HS-5 (cell line): ENCODE measurements around the gene BMP6.

Experiments
- DNase-seq: peaks from one replicate; pipeline ENCODE4 v3.0.0-alpha.2; 2012; ENCODE audit warnings: low read depth

The BMP6 gene

DNA sequence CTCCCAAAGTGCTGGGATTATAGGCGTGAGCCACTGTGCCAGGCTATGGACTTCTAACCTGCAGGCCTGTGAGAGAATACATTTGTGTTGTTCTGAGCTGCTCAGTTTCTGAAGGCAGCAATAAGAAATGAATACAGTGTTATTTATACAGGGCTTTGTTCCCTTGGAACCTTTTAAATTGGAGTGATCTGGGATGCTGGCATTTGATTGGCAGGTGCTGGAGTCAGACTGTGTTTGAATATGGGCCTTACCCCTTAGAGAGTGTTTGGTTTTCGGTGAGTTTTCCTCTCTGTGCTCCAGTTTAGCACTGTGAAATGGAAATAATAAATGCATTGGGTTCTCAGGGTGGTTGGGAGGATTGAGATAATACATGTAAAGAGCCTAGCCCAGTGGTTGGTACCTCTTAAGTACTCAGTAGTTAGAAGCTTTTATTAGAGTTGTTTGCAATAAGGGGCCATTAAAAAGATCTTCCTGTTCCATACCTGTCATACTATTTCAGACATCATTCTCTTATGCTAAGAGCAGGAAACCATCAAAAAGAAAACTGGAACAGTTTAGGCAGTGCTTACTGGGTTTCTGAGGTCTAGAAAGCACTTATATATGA lies 22.1 kb downstream of the BMP6 start:
- no peak for DNase-seq

DNA sequence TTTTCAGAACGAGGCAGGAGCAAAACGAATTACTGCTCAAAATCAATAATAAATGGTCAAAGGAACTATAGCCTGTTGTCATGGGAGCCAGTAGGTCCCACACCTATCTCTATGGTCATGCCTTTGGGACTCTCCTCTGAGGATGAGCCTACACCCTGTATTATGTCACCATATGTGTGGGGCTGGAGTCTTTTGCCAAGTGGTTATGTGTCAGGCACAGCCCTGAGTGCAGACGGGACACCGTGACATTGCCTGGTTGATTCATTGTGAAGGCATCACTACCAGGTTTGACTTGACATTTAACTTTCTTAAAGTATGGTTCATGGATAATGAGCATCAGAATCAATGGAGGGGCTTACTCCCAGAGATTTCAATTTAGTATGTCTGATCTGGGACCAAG lies 23.6 kb downstream of the BMP6 start:
- no peak for DNase-seq

DNA sequence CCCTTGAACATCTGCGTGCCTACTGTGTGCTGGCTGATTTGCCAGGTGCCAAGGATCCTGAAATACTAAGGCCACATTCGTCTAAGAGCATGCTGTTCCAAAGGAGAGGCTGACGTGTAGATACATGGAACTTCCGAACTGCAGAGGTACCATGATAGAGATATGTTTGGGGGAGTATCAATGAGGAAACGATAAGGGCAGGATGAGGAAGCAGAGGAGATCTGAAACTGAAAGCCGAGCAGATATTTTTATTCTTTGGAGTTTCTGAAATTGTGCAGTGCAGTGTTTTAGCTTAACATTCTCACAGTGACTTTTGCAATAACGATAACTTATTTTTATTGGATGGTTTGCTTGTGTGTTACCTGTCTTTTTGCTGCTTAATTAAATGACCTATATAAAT lies 24.3 kb downstream of the BMP6 start:
- DNase-seq = no peak

DNA sequence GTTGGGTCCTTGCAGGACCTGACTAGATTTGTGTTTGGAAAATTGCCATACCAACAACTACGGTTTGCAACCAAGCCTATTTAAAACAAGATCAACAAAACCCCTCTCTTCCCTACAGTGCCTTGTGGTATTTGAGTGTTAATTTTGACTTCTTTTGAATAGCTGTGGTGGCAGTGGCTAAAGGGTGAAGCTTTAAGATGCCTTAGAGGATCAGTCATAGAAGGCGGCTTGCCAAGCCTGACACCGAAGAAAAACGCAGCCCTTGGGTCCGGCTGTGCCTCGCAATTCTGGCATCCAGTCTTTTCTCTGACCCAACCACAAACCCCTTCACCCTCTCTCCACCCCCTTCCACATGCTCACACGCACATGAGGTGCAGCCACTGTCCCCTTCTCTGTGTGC lies 32.6 kb downstream of the BMP6 start:
- DNase-seq = peak; percentile 78

DNA sequence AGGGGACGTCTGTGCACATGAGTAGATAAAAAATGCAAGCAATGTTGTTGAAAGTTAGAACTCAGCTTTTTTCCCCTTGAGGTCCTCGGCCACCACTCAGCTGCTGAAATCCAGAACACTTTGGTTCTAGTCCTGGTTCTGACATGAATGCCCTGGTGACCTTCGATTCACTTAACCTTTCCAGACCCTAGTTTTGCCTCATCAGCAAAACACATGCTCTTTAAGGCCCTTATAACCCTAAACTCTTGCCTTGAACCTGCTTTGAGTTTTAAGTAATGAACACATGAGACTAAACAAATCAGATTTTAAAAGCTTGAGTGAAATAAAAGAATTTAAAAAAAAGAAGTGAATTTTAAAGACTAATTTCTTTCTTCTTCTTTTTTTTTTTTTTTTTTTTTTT lies 33.4 kb downstream of the BMP6 start:
- DNase-seq = no peak

DNA sequence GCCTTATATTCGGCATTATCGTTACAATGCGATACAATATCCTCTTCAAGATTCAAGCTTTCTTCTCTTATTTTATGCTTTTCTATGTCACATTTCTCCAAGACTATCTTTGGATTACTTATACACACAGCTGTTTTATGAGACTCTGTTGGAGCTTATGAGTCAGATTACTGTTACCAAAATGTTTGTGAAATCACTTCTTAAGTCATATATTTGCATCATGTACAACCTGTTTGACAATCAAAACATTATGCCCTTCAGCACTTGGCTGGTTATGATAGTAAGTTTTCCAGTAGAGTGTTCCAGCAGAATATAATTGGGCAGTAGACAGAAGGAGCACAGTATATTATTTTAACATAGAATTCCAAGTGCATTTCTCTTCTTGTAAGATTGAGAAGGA lies 35.2 kb downstream of the BMP6 start:
- peak; percentile 16 for DNase-seq

DNA sequence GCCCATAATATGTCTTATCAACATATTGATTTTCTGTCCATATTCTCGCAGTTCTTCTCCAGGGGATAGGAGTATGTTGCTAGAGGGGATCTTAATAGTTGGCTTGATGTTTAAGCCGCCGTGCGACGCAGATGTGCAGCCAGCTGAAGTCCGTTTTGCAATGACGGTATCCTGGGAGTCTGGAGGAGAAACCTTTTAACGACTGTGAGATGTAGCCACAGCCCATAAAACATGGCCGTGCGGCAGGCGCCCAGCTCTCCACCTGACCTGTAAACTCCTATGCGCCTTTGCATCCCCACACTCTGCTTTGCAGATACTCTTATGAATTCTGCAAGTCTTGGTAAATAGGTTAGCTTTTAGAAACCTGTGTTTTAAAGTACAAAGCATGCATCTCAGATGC lies 36.9 kb downstream of the BMP6 start:
- no peak for DNase-seq

DNA sequence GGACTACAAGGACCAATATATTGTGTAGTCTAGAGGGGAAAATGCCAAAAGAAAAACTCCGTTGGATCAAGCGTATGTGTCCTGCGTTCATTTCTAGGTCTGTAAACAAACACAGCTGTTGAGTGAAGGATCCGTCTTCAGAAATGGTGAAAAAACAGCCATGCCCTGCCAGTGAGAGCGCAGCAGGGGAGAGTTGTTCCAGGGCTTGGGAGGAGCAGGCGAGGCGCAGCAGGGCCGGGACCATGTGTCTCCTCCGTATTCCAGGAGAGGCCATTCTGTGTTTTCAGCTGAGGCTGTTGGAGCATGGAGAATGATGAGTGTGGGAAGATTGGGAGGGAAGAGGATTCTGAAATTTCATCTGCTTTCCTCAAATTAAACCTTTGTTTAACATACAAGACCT lies 38.0 kb downstream of the BMP6 start:
- no peak for DNase-seq

DNA sequence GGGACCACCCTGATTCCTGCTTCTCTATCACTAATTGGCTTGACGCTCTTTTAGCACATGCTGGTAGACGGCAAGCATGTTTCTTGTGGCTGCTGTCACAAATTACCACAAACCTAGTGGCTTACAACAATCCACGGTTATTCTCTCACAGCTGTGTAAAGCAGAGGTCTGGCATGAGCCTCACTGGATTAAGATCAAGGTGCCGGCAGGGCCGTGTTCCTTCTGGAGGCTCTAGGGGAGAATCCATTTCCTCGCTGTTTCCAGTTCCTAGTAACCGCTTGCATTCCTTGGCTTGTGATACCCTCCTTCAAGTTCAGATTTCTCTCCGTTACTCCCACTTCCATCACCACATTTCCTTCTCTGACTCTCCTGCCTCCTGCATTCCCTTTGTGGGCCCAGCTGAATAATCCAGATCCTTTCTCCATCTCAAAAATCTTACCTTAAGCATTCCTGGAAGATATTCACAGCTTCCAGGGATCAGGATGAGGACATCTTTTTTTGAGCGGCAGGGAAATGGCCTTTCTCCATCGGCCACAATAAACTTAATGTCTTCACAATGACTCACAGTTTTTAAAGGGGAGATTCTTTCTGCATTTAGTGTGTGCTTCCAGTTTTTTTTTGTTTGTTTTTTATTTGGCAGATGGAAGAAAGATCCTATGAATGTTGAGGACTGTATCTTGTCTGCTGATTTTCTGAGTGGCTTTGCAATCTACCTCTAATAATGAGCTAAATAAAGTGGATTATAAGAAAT lies 39.9 kb downstream of the BMP6 start:
- no peak for DNase-seq

DNA sequence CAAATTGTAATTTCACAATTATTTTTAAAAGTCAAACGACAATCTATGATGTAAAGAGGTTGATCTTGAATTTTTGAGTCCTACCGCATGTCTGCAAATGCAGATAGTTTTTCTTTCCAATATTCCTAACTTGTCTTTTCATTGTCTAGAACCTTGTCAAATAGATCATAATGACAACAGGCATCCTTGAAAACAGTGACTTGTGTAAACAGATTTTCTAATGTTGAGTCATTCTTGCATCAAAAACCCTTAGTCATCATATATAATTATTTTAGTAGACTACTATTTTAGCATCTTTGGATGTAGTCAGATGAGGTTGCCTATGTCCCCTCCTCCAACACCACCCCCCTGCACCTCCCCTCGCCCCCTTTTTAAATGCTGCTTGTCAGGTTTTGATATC lies 43.8 kb downstream of the BMP6 start:
- DNase-seq = no peak

DNA sequence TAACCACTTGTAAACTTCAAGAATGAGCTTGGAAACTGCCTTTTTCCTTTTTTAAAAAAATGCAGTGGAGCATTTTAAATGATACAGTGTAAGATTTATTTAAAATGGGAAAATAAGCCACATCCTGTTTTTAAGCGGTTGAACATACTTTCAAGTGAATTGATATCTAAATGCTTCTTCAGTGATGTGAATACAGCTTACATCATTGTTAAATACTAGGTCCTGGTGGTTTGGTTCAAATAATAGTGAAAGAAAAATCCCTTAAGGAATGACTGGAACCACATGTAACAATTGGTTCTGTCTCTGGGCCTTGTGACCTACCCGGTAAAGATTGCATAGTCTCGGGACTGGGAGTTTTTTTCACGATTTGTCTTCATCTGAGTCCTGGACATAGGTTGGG lies 44.2 kb downstream of the BMP6 start:
- no peak for DNase-seq

DNA sequence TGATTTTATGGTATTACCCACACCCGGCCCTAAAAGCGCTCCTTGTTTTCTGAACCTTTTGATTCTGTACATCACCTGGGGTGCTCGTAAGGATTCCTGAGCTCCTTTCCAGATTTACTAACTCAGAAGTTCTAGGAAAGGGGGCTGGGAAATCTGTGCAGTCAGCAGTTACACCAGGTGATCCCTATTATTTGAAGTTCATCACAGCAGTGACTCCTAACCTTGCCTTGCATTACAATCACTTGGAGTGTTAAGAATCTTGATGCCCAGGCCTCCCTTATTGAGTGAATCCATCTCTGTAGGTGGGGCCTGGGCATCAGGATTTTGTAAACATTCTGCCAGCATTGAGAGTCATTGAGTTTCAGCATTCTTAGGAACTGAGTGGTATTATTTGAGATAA lies 44.7 kb downstream of the BMP6 start:
- no peak for DNase-seq

DNA sequence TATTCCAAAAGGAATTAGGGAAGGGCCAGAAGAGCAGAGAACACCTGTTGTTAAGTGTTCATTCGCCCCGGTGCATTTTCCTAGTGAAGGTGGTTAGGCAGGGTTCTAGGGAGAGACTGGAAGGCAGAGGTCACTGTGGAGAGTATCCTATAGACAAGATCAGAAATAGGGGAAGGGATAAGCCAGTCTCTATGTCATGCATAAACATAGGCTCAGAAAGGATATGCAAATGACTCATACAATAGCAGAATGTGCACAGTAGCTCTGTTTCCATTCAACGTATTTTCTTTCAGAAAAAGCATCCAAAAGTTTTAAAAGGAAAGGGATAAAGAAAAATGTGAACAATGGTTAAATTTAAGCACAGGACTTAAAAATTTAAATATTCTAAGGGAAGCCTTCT lies 47.4 kb downstream of the BMP6 start:
- DNase-seq = no peak

DNA sequence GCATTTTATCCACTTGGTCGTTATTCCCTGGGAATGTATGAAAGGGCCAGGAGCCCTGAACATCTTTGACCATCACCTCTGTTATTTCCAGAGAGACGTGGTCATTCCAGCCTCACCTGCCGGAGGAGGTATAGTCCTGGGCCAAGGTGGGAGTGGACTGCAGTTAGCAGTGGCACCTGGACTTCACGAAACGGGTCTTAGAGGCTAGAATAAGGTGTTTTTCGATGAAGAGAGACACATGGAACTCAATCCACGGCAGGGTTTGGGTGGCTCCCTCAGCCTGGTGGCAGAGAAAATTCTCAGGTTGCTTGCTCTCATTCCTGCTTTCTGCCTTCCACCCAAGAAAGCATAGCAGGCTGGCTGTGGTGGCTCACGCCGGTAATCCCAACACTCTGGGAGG lies 48.0 kb downstream of the BMP6 start:
- no peak for DNase-seq

DNA sequence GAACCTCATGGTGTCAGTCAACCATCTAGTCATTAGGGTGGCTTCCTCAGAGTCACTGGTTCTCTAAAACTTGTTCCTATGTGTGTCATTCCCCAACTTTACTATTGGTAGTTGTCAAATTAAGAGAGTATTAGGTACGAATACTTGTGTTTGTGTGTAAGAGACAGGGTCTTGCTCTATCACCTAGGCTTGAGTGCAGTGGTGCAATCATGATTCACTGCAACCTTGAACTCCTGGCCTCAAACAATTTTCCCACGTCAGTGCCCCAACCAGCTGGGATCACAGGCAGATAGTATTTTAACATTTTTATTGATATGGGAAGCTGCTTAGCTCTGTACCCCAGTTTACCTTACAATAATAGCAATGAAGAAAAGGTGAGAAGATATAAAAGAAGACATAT lies 50.6 kb downstream of the BMP6 start:
- DNase-seq = no peak

DNA sequence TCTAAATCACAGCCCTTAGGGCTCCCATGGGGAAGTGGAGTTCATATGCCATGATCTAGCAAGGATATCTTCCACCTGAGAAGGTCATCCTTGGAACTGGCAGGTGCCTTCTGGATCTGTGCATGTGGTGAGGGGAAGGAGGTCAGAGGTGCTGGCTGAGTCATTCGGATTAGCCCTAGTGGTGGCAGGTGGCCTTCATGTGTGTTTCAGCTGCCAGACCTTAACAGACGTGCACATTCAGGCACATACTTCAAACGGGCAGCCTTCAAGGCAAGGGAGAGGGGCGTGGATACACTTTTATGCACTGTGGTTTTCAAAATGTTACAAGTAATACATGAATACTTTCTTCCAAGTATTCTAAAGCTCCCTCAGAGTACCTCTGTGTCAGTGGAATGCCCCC lies 51.2 kb downstream of the BMP6 start:
- no peak for DNase-seq

DNA sequence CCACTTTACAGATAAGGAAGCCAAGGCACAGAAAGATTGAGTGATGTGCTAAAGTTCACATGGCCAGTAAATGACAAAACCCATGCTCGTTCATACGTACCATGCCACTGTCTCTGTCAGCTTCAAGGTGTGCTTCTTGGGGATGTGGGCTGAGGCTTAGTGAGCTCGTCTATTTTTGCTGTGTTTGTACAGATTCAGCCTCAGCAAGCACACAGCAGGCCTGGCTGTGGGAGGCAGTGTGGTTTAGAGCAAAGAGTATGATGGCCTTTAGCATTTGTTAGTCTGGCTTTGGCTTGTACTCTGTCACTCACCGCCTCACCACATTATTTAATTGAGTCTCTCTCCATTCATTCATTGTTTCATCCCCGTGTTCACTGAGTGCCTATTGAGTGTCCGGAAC lies 55.3 kb downstream of the BMP6 start:
- DNase-seq = no peak

DNA sequence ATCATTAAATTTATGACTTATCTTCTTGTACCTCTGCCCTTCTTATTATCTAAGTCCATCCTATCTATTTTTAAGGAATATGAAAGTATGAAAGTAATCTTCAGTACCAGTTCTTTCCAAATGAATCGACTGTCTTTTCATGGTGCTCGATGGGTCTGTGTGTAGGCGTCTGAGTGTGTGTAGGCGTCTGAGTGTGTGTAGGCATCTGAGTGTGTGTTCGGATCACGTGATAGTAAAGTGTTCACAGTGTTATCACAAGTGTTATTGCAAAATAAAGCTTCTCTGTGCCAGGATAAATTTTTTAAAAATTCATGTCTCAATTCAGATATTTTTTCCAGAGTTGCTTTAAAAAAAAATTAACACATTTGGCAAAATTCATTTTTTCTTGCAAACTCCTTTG lies 58.3 kb downstream of the BMP6 start:
- DNase-seq = no peak

DNA sequence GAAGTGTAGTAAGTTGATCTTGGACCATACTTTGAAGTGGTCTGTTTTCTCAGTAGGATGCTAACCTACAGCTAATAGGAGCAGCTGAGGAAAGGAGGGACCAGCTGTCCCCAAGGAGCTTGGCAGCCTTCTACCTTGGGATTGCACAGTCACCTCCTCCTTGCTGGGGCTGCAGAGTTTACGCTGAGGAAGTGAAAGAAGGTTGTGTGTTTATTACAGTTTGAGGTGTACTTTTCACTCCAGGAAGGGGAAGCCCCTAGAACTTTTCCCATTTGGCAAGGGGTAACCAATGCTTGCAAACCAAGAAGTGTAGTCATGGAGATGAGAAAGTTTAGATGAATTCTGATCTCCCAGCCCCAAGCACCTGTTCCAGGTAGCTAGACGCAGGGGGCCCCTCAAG lies 58.8 kb downstream of the BMP6 start:
- no peak for DNase-seq

DNA sequence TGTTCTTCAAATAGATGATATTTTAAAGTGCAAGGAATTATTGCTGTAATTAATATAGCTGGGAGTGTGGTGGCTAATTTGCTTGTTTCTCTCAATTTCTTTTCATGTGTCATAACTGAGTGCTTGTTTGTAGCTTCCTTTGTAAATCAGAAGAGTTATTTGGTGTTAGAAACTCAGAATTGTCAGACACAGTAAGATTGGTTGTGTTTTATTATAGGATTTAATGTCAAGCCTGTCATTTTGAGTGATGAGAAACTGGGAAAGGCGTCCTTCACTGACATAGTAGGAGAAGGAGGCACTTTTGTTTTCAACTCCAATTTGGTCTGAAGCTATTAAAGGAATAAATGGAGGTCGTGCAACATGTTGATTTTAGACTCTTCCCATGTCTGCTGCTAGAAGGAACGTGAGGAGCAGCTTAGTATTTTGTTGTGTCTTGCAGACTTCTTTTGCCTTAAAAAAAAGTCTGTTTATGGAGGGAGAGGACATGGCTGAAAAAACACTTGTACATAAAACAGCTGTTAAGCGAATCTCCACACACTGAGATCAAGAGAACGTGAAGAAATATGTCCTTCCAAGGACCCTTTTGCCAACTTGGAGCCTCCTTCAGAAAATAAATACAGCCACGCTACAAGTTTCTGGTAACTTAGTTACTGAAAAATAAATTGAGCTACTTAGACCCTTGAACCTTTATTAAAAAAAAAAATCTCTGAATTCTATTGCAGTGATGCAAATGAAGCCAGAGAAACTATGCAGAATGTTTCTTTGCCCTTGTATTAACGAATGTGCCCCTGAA lies 59.5 kb downstream of the BMP6 start:
- no peak for DNase-seq

DNA sequence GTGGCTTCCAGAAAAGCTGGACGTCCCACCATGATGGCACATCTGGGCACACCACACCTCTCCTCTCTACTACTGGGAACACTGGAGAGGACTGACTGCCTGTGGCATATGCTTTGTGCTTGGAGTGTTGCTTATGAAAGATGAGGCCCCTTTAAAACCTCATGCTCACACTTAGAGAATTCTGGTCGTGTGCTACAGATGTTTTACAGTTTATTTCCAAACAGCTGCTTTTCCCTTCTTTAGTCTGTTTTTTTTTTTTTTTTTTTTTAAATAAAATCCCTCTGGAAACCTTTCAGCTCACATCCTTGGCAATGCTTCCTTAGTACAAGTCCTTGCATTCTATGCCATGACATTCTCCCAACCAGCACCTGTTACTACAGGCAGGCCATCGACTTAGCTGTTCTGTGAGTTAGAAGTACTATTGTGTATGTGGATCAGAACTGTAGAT lies 60.3 kb downstream of the BMP6 start:
- no peak for DNase-seq

DNA sequence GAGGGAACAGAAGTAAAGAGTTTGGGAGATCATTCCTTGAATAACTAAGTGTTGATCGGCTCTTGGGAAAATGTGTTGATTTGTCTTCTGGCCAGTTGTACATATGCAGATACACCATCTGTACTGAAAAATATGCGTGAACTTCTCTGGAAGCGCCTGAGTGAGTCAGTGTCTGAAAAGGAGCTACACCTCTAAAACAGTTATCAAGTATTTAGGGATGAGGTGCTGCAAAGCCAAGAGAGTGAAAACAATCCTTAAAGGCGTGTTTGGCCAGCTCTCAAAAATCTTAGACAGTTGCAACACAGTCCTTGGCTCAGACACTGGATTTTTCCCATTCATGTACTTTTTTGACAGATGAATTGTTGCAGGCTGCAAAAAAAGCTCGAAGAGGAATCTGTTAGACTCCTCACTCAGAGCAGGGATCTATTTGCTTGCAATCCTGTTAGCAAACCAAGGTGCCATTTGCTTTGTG lies 61.3 kb downstream of the BMP6 start:
- peak; percentile 32 for DNase-seq

DNA sequence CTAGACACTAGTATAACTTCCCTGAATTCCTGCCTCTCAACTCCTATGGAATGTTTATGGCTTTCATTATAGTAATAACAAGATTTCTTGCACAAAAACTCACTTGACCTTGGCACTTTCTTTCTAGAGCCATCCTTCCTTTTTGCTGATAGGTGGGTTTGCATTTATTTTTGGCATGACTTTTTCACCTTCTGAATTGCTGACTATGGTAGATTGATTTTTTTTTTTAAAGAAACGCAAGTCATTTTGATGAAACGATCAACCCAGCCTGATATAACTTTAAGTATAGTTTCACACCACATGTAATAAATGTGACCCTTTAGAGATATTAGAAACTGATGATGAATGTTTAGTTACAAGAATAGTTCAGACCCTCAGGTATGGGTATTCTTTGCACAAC lies 61.8 kb downstream of the BMP6 start:
- no peak for DNase-seq
